Activated CD4-positive, CD25-positive, alpha-beta regulatory T cell (primary cell): ENCODE results near the gene KNDC1.
"Not testable (repeated sequence)": the region's sequence is repeated elsewhere in the genome, so short reads cannot be mapped to it uniquely, and the experiment has no call there.

Source experiments
- DNase-seq, 4 experiments: peaks; one replicate each; lab custom pipeline; 2025; lab: John Stamatoyannopoulos, UW

KNDC1 gene

GRCh38 chr10:133259602-133259989, 99.6 kb downstream of the KNDC1 start:
- DNase-seq, result no peak

GRCh38 chr10:133260895-133261725, 101.1 kb downstream of the KNDC1 start:
- DNase-seq, result peak in 2 of 4 experiments; percentile 37

- peak; percentile 73 to 81 (median 76) for DNase-seq
These were observed 101.8 kb downstream of the KNDC1 start for GRCh38 chr10:133261726-133262325.

- DNase-seq, result no peak
These were observed 102.7 kb downstream of the KNDC1 start for GRCh38 chr10:133262696-133263095.

GRCh38 chr10:133263674-133264073, 103.7 kb downstream of the KNDC1 start:
- no peak for DNase-seq

- peak in 2 of 4 experiments; percentile 25 to 35 for DNase-seq
These were observed 104.4 kb downstream of the KNDC1 start for GRCh38 chr10:133264461-133264860.

- not testable (repeated sequence) for DNase-seq
These were observed 105.0 kb downstream of the KNDC1 start for GRCh38 chr10:133265052-133265451.

GRCh38 chr10:133266056-133266795, 106.2 kb downstream of the KNDC1 start:
- DNase-seq, result no peak

- no peak for DNase-seq
These were observed 107.3 kb downstream of the KNDC1 start for GRCh38 chr10:133267293-133267692.

GRCh38 chr10:133267829-133268228, 107.8 kb downstream of the KNDC1 start:
- no peak for DNase-seq

GRCh38 chr10:133268532-133268931, 108.5 kb downstream of the KNDC1 start:
- no peak for DNase-seq

- no peak for DNase-seq
These were observed 109.3 kb downstream of the KNDC1 start for GRCh38 chr10:133269367-133269766.

GRCh38 chr10:133270204-133270603, 110.2 kb downstream of the KNDC1 start:
- DNase-seq, result no peak

- no peak for DNase-seq
These were observed 110.8 kb downstream of the KNDC1 start for GRCh38 chr10:133270773-133271297.

GRCh38 chr10:133271521-133272300, 111.7 kb downstream of the KNDC1 start:
- DNase-seq, result no peak

- no peak for DNase-seq
These were observed 112.4 kb downstream of the KNDC1 start for GRCh38 chr10:133272301-133272963.

GRCh38 chr10:133272964-133273420, 113.0 kb downstream of the KNDC1 start:
- no peak for DNase-seq

- DNase-seq, result no peak
These were observed 113.6 kb downstream of the KNDC1 start for GRCh38 chr10:133273534-133274143.

GRCh38 chr10:133274751-133275683, 115.0 kb downstream of the KNDC1 start:
- DNase-seq, result peak; percentile 56 to 70 (median 60)
